Activated CD8-positive, alpha-beta T cell treated with anti-CD3 and anti-CD28 coated beads, Interleukin-2, amount 10 ng/mL, durations not matched to agents 7 days and 5 days (primary cell): ENCODE results near the gene ALG8. TPM values are rescaled to one million over a fixed set of nuclear protein-coding genes. Genes with fewer than 3 reads are reported as not detected.
A peak's percentile ranks its signal among the peaks of the same experiment; 100 is the strongest.
"Not testable (repeated sequence)": the region's sequence is repeated elsewhere in the genome, so short reads cannot be mapped to it uniquely, and the experiment has no call there.

Experiments
- ATAC-seq: fragments of 150-1000 bp; cut with Tn5 transposase; one replicate; pipeline ENCODE4 v1.10.0; 2021; ENCODE audit warnings: moderate library complexity
- CTCF ChIA-PET: fragments of 350-600 bp; sonication (Branson Sonifier 250); formaldehyde crosslinking; loops from one replicate; lab custom pipeline; 2021; ENCODE audit warnings: antibody characterized with exemption; lab: Charles Lee
- POLR2A ChIA-PET: fragments of 350-600 bp; sonication (Branson Sonifier 250); formaldehyde crosslinking; loops from one replicate; lab custom pipeline; 2021; ENCODE audit warnings: antibody characterized with exemption; lab: Charles Lee
- DNase-seq: peaks from one replicate; pipeline ENCODE4 v3.0.0-alpha.2; 2020
- H3K27ac Mint-ChIP-seq: one replicate; pipeline ENCODE4 v1.8.0; 2021; ENCODE audit warnings: mild to moderate bottlenecking, mixed read lengths
- H3K27me3 Mint-ChIP-seq: one replicate; pipeline ENCODE4 v1.8.0; 2021; ENCODE audit warnings: low read depth, mixed read lengths
- H3K36me3 Mint-ChIP-seq: one replicate; pipeline ENCODE4 v1.8.0; 2021; ENCODE audit warnings: low read depth, mixed read lengths
- H3K4me1 Mint-ChIP-seq: one replicate; pipeline ENCODE4 v1.8.0; 2021; ENCODE audit warnings: low read depth, mixed read lengths
- H3K4me3 Mint-ChIP-seq: one replicate; pipeline ENCODE4 v1.8.0; 2021; ENCODE audit warnings: mild to moderate bottlenecking, mixed read lengths
- H3K9me3 Mint-ChIP-seq: one replicate; pipeline ENCODE4 v1.8.0; 2022; ENCODE audit warnings: mixed read lengths; ENCODE audit not compliant: insufficient read depth
- total RNA-seq, 2 experiments: library from RNA; stranded (reverse); gene quantifications; one replicate each; pipeline ENCODE4 v1.2.3, GENCODE V29; 2021

ALG8 gene
- total RNA-seq, 2 experiments from 2014 or later = 49.9 to 51.7 TPM

- DNase-seq, H3K9me3 Mint-ChIP-seq, ATAC-seq, H3K27me3 Mint-ChIP-seq, H3K27ac Mint-ChIP-seq: not testable (repeated sequence)
- Mint-ChIP-seq H3K36me3 (peaks cover 22% of the 10 kb centered on the region), H3K4me3 (peak overlapping the region; percentile 92), H3K4me1 (peaks cover 58% of the 10 kb centered on the region)
- CTCF ChIA-PET = interaction anchor here (0.7 to 2.6 kb wide), 4 partner anchors 16 to 113 kb away, joined by 3 to 14 read pairs (median 10); partner anchors contain the start of gene ALG8
- POLR2A ChIA-PET = interaction anchor here (0.6 to 1.6 kb wide), 6 partner anchors 11 to 193 kb away, joined by 3 to 4 read pairs (median 3); partner anchors contain the start of gene INTS4
Measured at GRCh38 chr11:78077592-78077991, 61.8 kb downstream of the ALG8 start.

GRCh38 chr11:78076733-78077403, 62.6 kb downstream of the ALG8 start:
- H3K27me3 Mint-ChIP-seq = no peaks in the 10 kb centered on the region
- peaks cover 51% of the 10 kb centered on the region for H3K4me1 Mint-ChIP-seq
- H3K9me3 Mint-ChIP-seq = no peaks in the 10 kb centered on the region
- ATAC-seq (no peak), DNase-seq (no peak)
- H3K4me3 Mint-ChIP-seq = no peak overlapping the region
- POLR2A ChIA-PET = interaction anchor here (0.7 to 1.4 kb wide), 3 partner anchors 62 to 82 kb away, joined by 3 read pairs; partner anchors contain the start of gene INTS4
- peaks cover 27% of the 10 kb centered on the region for H3K36me3 Mint-ChIP-seq
- CTCF ChIA-PET = interaction anchor here (0.8 to 2.1 kb wide), 3 partner anchors 17 to 63 kb away, joined by 3 to 10 read pairs (median 9); partner anchors contain the start of gene ALG8
- H3K27ac Mint-ChIP-seq = no peak overlapping the region

- no peaks in the 10 kb centered on the region for H3K9me3 Mint-ChIP-seq
- no peak for DNase-seq
- no peak for ATAC-seq
- peaks cover 30% of the 10 kb centered on the region for H3K4me1 Mint-ChIP-seq
- POLR2A ChIA-PET = no interaction called here
- H3K36me3 Mint-ChIP-seq = peaks cover 40% of the 10 kb centered on the region
- H3K27me3 Mint-ChIP-seq = no peaks in the 10 kb centered on the region
- H3K27ac Mint-ChIP-seq = no peak overlapping the region
- CTCF ChIA-PET = no interaction called here
- H3K4me3 Mint-ChIP-seq = no peak overlapping the region
Measured at GRCh38 chr11:78074756-78075155, 64.7 kb downstream of the ALG8 start.

- no peaks in the 10 kb centered on the region for H3K27me3 Mint-ChIP-seq
- no peak overlapping the region for H3K4me3 Mint-ChIP-seq
- peaks cover 50% of the 10 kb centered on the region for H3K36me3 Mint-ChIP-seq
- no peak for DNase-seq
- ChIA-PET CTCF (no interaction called here), POLR2A (no interaction called here)
- H3K9me3 Mint-ChIP-seq = no peaks in the 10 kb centered on the region
- H3K27ac Mint-ChIP-seq = no peak overlapping the region
- peaks cover 19% of the 10 kb centered on the region for H3K4me1 Mint-ChIP-seq
- ATAC-seq = no peak
Measured at GRCh38 chr11:78072455-78072854, 67.0 kb downstream of the ALG8 start.

GRCh38 chr11:78071717-78072116, 67.7 kb downstream of the ALG8 start:
- no peak for DNase-seq
- POLR2A ChIA-PET = interaction anchor here (1.5 kb wide), 1 partner anchor 8 kb away, joined by 5 read pairs; the partner anchor contains the start of gene NDUFC2
- CTCF ChIA-PET = no interaction called here
- ATAC-seq = no peak
- no peak overlapping the region for H3K27ac Mint-ChIP-seq
- H3K4me3 Mint-ChIP-seq = no peak overlapping the region
- H3K36me3 Mint-ChIP-seq = peaks cover 52% of the 10 kb centered on the region
- no peaks in the 10 kb centered on the region for H3K9me3 Mint-ChIP-seq
- no peaks in the 10 kb centered on the region for H3K27me3 Mint-ChIP-seq
- peaks cover 15% of the 10 kb centered on the region for H3K4me1 Mint-ChIP-seq

GRCh38 chr11:78070621-78071020, 68.8 kb downstream of the ALG8 start:
- Mint-ChIP-seq H3K27ac (no peak overlapping the region), H3K27me3 (no peaks in the 10 kb centered on the region), H3K4me1 (peaks cover 7% of the 10 kb centered on the region), H3K36me3 (peaks cover 47% of the 10 kb centered on the region), H3K4me3 (no peak overlapping the region), H3K9me3 (no peaks in the 10 kb centered on the region)
- POLR2A ChIA-PET = interaction anchor here (1.5 kb wide), 1 partner anchor 9 kb away, joined by 5 read pairs; the partner anchor contains the start of gene NDUFC2
- DNase-seq = no peak
- no peak for ATAC-seq
- CTCF ChIA-PET = interaction anchor here (1.1 kb wide), 1 partner anchor 25 kb away, joined by 3 read pairs; no protein-coding TSS in a partner anchor

GRCh38 chr11:78069465-78069864, 70.0 kb downstream of the ALG8 start:
- ChIA-PET POLR2A (no interaction called here), CTCF (interaction anchor here (0.8 to 1.4 kb wide), 2 partner anchors 24 to 92 kb away, joined by 3 to 5 read pairs; no protein-coding TSS in a partner anchor)
- DNase-seq (no peak), ATAC-seq (no peak)
- Mint-ChIP-seq H3K9me3 (no peaks in the 10 kb centered on the region), H3K27me3 (no peaks in the 10 kb centered on the region), H3K4me1 (peaks cover under 1% of the 10 kb centered on the region), H3K27ac (no peak overlapping the region), H3K4me3 (no peak overlapping the region), H3K36me3 (peaks cover 46% of the 10 kb centered on the region)

- POLR2A ChIA-PET = no interaction called here
- Mint-ChIP-seq H3K27ac (no peak overlapping the region), H3K27me3 (no peaks in the 10 kb centered on the region), H3K36me3 (peaks cover 41% of the 10 kb centered on the region), H3K4me3 (no peak overlapping the region), H3K4me1 (no peaks in the 10 kb centered on the region), H3K9me3 (no peaks in the 10 kb centered on the region)
- no peak for DNase-seq
- CTCF ChIA-PET = interaction anchor here (0.9 kb wide), 1 partner anchor 22 kb away, joined by 3 read pairs; no protein-coding TSS in a partner anchor
- no peak for ATAC-seq
Measured at GRCh38 chr11:78067704-78068103, 71.7 kb downstream of the ALG8 start.

- ChIA-PET POLR2A (interaction anchor here (1.0 kb wide), 1 partner anchor 11 kb away, joined by 3 read pairs; no protein-coding TSS in a partner anchor), CTCF (interaction anchor here (1.7 kb wide), 1 partner anchor 20 kb away, joined by 7 read pairs; no protein-coding TSS in a partner anchor)
- H3K4me1 Mint-ChIP-seq = no peaks in the 10 kb centered on the region
- no peaks in the 10 kb centered on the region for H3K27me3 Mint-ChIP-seq
- no peak overlapping the region for H3K27ac Mint-ChIP-seq
- peaks cover 31% of the 10 kb centered on the region for H3K36me3 Mint-ChIP-seq
- no peaks in the 10 kb centered on the region for H3K9me3 Mint-ChIP-seq
- no peak for ATAC-seq
- no peak for DNase-seq
- no peak overlapping the region for H3K4me3 Mint-ChIP-seq
Measured at GRCh38 chr11:78066471-78066870, 73.0 kb downstream of the ALG8 start.

GRCh38 chr11:78065203-78065602, 74.2 kb downstream of the ALG8 start:
- ChIA-PET CTCF (interaction anchor here (1.7 kb wide), 1 partner anchor 19 kb away, joined by 7 read pairs; no protein-coding TSS in a partner anchor), POLR2A (no interaction called here)
- Mint-ChIP-seq H3K4me3 (no peak overlapping the region), H3K27ac (no peak overlapping the region), H3K4me1 (no peaks in the 10 kb centered on the region), H3K9me3 (no peaks in the 10 kb centered on the region), H3K27me3 (no peaks in the 10 kb centered on the region), H3K36me3 (peaks cover 23% of the 10 kb centered on the region)
- no peak for DNase-seq
- no peak for ATAC-seq

GRCh38 chr11:78063440-78064181, 75.8 kb downstream of the ALG8 start, which contains the start of gene THRSP:
TSS of gene THRSP (plus strand) at chr11:78063861. CDS start at chr11:78063882, 21 bp downstream.
- POLR2A ChIA-PET = no interaction called here
- Mint-ChIP-seq H3K4me1 (no peaks in the 10 kb centered on the region), H3K27ac (no peak within 1 kb of the TSS), H3K9me3 (no peaks in the 10 kb centered on the region), H3K4me3 (no peak within 1 kb of the TSS), H3K27me3 (no peaks in the 10 kb centered on the region), H3K36me3 (peaks cover 18% of the 10 kb centered on the region)
- ATAC-seq (no peak), DNase-seq (no peak)
- CTCF ChIA-PET = interaction anchor here (1.2 kb wide), 1 partner anchor 15 kb away, joined by 3 read pairs; no protein-coding TSS in a partner anchor
